ENCODE results near the gene ARL4A. TPM values are rescaled to one million over a fixed set of nuclear protein-coding genes. Genes with fewer than 3 reads are reported as not detected.

ARL4A gene
- total RNA-seq, 1 experiment from 2014 or later, result 39.4 TPM

GRCh38 chr7:12703881-12704280 is 16.4 kb downstream of the ARL4A start:
- peaks cover 6 to 9% of the 10 kb centered on the region in 2 experiments; a peak in 3 of 4 replicates for H3K4me1 Mint-ChIP-seq
- TF ChIP-seq CTCF (conservative IDR thresholded peaks at IDR 0.05), result no peak
- Histone ChIP-seq H3K18ac (ENCODE audit: insufficient read length, low read depth, low read length) (no peak overlapping the region), H2AFZ (ENCODE audit: low read length) (no peak overlapping the region), H4K5ac (ENCODE audit: insufficient read length, low read depth, low read length) (no peak overlapping the region), H3K56ac (ENCODE audit: insufficient read length, low read depth, low read length) (no peak overlapping the region), H3K4me1 (ENCODE audit: insufficient read depth, low read length) (no peaks in the 10 kb centered on the region), H2BK120ac (ENCODE audit: low read depth, low read length, poor library complexity, severe bottlenecking) (no peak overlapping the region), H4K91ac (ENCODE audit: insufficient read length, low read depth, low read length) (no peak overlapping the region), H4K8ac (replicated peaks; ENCODE audit: insufficient read length, low read depth, low read length) (no peak overlapping the region), H3K23ac (ENCODE audit: insufficient read length, low read depth, low read length) (no peak overlapping the region), H3K79me2 (ENCODE audit: insufficient read depth, low read length) (no peaks in the 10 kb centered on the region), H3K14ac (ENCODE audit: insufficient read depth, low read length) (no peak overlapping the region), H3K4me2 (ENCODE audit: insufficient read depth, insufficient read length, low read length) (no peak overlapping the region), H4K20me1 (ENCODE audit: control insufficient read depth, insufficient read depth, insufficient read length) (no peaks in the 10 kb centered on the region), H3T11ph (ENCODE audit: low read length) (no peak overlapping the region), H3K27me3 (ENCODE audit: insufficient read depth, low read length) (no peaks in the 10 kb centered on the region), H3K23me2 (ENCODE audit: insufficient read length, low read depth, low read length, poor library complexity, severe bottlenecking) (no peaks in the 10 kb centered on the region), H3K9ac (ENCODE audit: extremely low read depth, insufficient read length, low read length) (no peak overlapping the region), H2BK5ac (ENCODE audit: insufficient read length, low read length) (no peak overlapping the region), H2AK5ac (ENCODE audit: insufficient read length, low read length) (no peak overlapping the region), H2BK12ac (ENCODE audit: insufficient read length, low read depth, low read length) (no peak overlapping the region), H2BK20ac (ENCODE audit: low read depth, low read length, poor library complexity, severe bottlenecking) (no peak overlapping the region), H3K79me1 (ENCODE audit: insufficient read depth, low read depth, low read length, poor library complexity, severe bottlenecking) (no peaks in the 10 kb centered on the region), H3K9me3 (ENCODE audit: control insufficient read depth, low read depth, low read length) (no peaks in the 10 kb centered on the region), H3K4ac (ENCODE audit: low read depth, low read length) (no peak overlapping the region), H2BK15ac (ENCODE audit: low read depth, low read length) (no peak overlapping the region), H3K27ac (ENCODE audit: insufficient read length, low read depth, low read length) (no peak overlapping the region)
- H3K27ac Mint-ChIP-seq, result no peak overlapping the region
- H3K27me3 Mint-ChIP-seq (ENCODE audit: low read depth), result no peaks in the 10 kb centered on the region
- no peak overlapping the region for H3K4me3 Mint-ChIP-seq
- no peak for DNase-seq
- whole genome bisulfite sequencing (ENCODE audit: extremely low coverage, insufficient read length, low lambda C conversion rate), result no CpG with 5 or more reads among the region's 2 CpGs
- peaks cover 19 to 34% (median 20%) of the 10 kb centered on the region in 3 experiments for H3K36me3 Mint-ChIP-seq (ENCODE audit: insufficient read depth in 1 of 3, low read depth in 3 of 3)
- H3K9me3 Mint-ChIP-seq, result peaks cover 18 to 20% of the 10 kb centered on the region in 2 experiments

Measured in H9 (cell line).